HG03175 (cell line): ENCODE measurements around the gene NAT16.

Experiments
- ATAC-seq: cut with Tn5 transposase; IDR thresholded peaks from one replicate; pipeline ENCODE4 v1.9.1; 2021; ENCODE audit warnings: mild to moderate bottlenecking, moderate library complexity; ENCODE audit not compliant: unreplicated experiment

Gene NAT16

GRCh38 chr7:101162551-101163278 is 17.4 kb downstream of the NAT16 start:
- ATAC-seq: no peak

DNA sequence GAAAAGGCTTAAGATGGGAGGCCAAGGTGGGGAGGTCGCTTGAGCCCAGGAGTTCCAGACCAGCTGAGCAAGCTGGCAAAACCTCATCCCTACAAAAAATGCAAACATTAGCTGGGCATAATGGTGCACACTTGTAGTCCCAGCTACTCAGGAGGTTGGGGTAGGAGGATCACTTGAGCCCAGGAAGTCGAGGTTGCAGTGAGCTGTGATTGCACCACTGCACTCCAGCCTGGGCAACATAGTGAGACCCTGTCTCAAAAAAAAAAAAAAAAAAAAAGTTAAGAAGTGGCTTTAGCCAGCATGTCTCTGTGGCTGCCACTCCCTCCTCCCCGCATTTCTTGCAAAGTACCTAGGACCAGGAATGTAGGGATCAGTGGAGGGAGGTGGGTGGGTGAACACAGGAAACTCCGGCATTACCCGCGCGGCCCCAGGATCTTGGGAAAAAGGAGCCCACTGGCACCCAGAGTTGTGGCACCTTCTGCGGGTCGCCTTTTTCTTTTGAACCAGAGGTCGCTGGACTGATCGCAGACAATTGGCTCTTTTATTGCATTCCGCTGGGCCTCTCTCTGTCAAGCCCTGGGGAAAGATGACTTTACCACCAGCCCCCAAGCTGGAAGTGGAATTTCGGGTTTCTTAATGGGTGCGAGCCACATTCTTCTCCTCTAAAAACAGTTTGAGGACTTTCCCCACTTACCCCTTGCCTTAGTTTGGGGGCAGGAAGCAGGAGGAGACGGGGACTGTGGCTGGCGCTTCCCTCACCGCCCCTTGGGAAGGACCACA is 18.2 kb downstream of the NAT16 start:
- ATAC-seq: no peak

DNA sequence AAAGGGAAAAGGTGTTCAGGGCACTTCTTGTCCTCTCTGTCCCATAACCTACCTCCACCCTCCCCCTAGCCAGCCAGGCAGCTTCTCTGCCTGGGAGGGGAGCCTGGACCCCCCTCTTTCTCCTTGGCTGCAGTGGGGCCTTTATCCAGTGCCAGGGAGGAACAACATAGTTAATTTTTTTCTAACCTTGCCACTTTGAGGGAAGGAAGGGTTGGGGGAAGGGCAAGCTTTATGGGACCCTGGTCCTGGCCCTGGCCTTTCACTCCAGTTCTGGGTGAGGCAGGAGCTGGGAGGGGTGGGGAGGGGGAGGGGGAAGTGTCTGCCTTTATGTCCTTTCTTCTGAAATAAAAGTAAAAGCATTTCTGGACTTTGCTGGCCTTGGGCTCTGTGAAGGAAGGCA is 19.2 kb downstream of the NAT16 start:
- no peak for ATAC-seq

- no peak for ATAC-seq
Measured at GRCh38 chr7:101159696-101160674, 20.1 kb downstream of the NAT16 start.

GRCh38 chr7:101156866-101157589 is 23.1 kb downstream of the NAT16 start:
- ATAC-seq: no peak

- ATAC-seq: no peak
Measured at GRCh38 chr7:101156277-101156676, 23.8 kb downstream of the NAT16 start.

- no peak for ATAC-seq
Measured at GRCh38 chr7:101155303-101155702, 24.8 kb downstream of the NAT16 start.

- peak; percentile 13 for ATAC-seq
Measured at GRCh38 chr7:101154693-101155102, 25.4 kb downstream of the NAT16 start.

DNA sequence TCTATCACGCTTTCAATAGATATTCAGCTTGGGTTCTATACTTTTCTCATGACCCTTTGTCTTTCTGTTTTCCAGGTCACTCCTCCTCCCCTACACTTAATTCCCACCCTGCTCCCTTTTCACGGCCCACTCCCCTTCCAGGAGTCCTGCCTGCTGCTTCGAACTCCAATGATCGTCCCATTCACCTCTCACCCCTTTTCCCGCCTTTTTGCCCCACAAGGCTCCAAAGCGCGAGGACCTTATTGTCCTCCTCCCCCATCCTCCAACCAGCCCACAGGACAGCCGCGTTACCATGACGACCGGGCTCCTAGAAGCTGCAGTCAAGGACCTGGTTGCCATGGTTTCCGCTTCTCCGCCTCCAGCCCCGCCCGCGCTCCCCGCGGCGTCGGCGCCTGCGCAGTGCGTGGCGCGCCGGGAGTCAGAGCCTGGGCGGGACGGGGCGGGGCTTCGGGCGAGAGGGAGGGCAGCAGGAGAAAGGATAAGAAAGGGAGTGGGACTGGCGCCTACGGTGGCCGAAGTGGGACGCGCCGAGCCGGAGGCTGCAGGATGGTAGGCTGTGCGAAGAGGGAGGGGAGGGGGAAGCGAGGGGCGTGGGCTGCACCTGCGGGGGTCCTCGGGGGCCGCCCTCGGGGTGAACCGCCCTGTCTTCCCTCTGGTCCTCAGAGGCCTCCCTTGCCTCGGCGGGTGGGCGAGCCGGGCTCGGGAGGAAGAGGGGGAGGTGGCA is 26.0 kb downstream of the NAT16 start, which contains the start of gene AP1S1:
Gene AP1S1 (plus strand): TSS at position 508 of the 724 bp plus-strand sequence. CDS start 39 bp downstream, at position 547.
- peak; percentile 79 for ATAC-seq

- ATAC-seq: no peak
Measured at GRCh38 chr7:101151908-101152651, 28.0 kb downstream of the NAT16 start.

- no peak for ATAC-seq
Measured at GRCh38 chr7:101140746-101141382, 39.2 kb downstream of the NAT16 start.

DNA sequence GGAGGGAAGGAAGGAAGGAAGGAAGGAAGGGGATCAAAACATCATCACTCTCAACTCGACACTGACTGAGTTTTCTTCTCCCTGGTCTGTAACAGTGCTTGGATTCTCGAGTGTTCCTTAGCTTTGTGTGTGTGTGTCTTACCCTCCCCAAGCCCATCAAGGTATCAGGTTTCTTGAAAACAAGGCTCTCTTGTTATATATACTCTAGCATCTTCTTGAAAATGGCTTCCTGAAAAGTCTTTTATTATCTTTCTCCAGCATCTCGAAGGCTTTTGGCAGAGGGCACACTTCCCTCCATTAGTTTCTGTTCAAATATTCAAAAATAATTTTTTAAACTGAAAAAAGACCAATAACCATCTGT is 39.8 kb downstream of the NAT16 start:
- ATAC-seq: no peak

- ATAC-seq: peak; percentile 68
Measured at GRCh38 chr7:101138213-101138870, 41.8 kb downstream of the NAT16 start.

DNA sequence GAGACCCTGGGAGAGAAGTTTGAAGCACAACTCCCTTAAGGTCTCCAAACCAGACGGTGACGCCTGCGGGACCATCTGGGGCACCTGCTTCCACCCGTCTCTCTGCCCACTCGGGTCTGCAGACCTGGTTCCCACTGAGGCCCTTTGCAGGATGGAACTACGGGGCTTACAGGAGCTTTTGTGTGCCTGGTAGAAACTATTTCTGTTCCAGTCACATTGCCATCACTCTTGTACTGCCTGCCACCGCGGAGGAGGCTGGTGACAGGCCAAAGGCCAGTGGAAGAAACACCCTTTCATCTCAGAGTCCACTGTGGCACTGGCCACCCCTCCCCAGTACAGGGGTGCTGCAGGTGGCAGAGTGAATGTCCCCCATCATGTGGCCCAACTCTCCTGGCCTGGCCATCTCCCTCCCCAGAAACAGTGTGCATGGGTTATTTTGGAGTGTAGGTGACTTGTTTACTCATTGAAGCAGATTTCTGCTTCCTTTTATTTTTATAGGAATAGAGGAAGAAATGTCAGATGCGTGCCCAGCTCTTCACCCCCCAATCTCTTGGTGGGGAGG is 42.4 kb downstream of the NAT16 start:
- ATAC-seq: no peak

GRCh38 chr7:101134399-101134980 is 45.6 kb downstream of the NAT16 start:
- no peak for ATAC-seq

- no peak for ATAC-seq
Measured at GRCh38 chr7:101133621-101134398, 46.3 kb downstream of the NAT16 start.
